Panc1 (cell line): Measurements from ENCODE around the gene ZNF385C. TPM values are rescaled to one million over a fixed set of nuclear protein-coding genes. Genes with fewer than 3 reads are reported as not detected.

Experiments
- ATAC-seq: fragments of 200-7000 bp; cut with Tn5 transposase; 2 replicates; pipeline ENCODE4 v1.9.1; 2020; ENCODE audit warnings: mild to moderate bottlenecking, moderate library complexity
- BruUV-seq: library from RNA; stranded (reverse); fragments of 400-500 nt; replicated peaks from 2 replicates; lab custom pipeline; 2021; lab: Mats Ljungman, UMichigan
- CTCF ChIA-PET: fragments of 300-600 bp; sonication (Branson Sonifier 250); formaldehyde crosslinking; loops from one replicate; lab custom pipeline; 2022; ENCODE audit warnings: antibody characterized with exemption; lab: Charles Lee
- POLR2A ChIA-PET: fragments of 300-600 bp; sonication (Branson Sonifier 250); formaldehyde crosslinking; loops from one replicate; lab custom pipeline; 2022; ENCODE audit warnings: antibody characterized with exemption; lab: Charles Lee
- DNase-seq: peaks from one replicate; pipeline ENCODE4 v3.0.0-alpha.2; 2010; ENCODE audit warnings: low read depth, low spot score
- H3K27ac ChIP-seq: 2 replicates; pipeline ENCODE4 v1.5.1; 2011; ENCODE audit warnings: mild to moderate bottlenecking, low read length, inconsistent platforms
- H3K27me3 ChIP-seq: fragments of 200-500 bp; sonication (Bioruptor generic); 2 replicates; pipeline ENCODE4 v1.6.0; 2014; ENCODE audit warnings: low read length, inconsistent platforms; ENCODE audit not compliant: control insufficient read depth, insufficient read depth
- H3K36me3 ChIP-seq: fragments of 200-500 bp; sonication (Bioruptor generic); 2 replicates; pipeline ENCODE4 v1.5.1; 2014; ENCODE audit warnings: inconsistent platforms, mild to moderate bottlenecking, low read length, moderate library complexity; ENCODE audit not compliant: control insufficient read depth, insufficient read depth
- H3K4me1 ChIP-seq: 2 replicates; pipeline ENCODE4 v1.5.1; 2011; ENCODE audit warnings: inconsistent platforms, mild to moderate bottlenecking, low read length, moderate library complexity; ENCODE audit not compliant: control insufficient read depth, insufficient read depth
- H3K4me3 ChIP-seq, 2 experiments: 2 replicates each; pipeline ENCODE4 v1.5.1; 2011 to 2012; ENCODE audit warnings: low read depth in 2 of 2, low read length in 2 of 2, mild to moderate bottlenecking in 2 of 2, inconsistent platforms in 1 of 2, moderate library complexity in 1 of 2
- H3K9me3 ChIP-seq: fragments of 200-500 bp; sonication (Bioruptor generic); 2 replicates; pipeline ENCODE4 v1.5.1; 2014; ENCODE audit warnings: low read depth, mild to moderate bottlenecking, inconsistent platforms, low read length, moderate library complexity; ENCODE audit not compliant: control insufficient read depth, insufficient read depth
- POLR2AphosphoS5 ChIP-seq: IDR thresholded peaks from 2 replicates; pipeline ENCODE4 v1.6.1; 2012; ENCODE audit warnings: mild to moderate bottlenecking, low read depth, low read length, moderate library complexity
- SIN3A ChIP-seq: IDR thresholded peaks from 2 replicates; pipeline ENCODE4 v1.6.1; 2012; ENCODE audit warnings: low read depth, mild to moderate bottlenecking, low read length, moderate library complexity, borderline replicate concordance; ENCODE audit not compliant: insufficient read depth
- TCF7L2 ChIP-seq: IDR thresholded peaks from 2 replicates; pipeline ENCODE4 v1.6.1; 2011; ENCODE audit warnings: mild to moderate bottlenecking, low read depth, low read length, inconsistent platforms
- in situ Hi-C: cut with HindIII; loops from 2 replicates; pipeline ENCODE4 v1.10.0; 2016; ENCODE audit warnings: low sequenced_read_pairs, low pct_unique_long_range_greater_than_20kb
- intact Hi-C: fragments of 100-400 bp; cut with micrococcal nuclease; formaldehyde crosslinking; loops from one replicate; pipeline ENCODE4 v1.10.0; 2022; ENCODE audit not compliant: unreplicated experiment
- total RNA-seq: library from RNA; stranded (reverse); gene quantifications from one replicate; pipeline ENCODE4 v1.2.1, GENCODE V29; 2021; ENCODE audit not compliant: unreplicated experiment
- TF ChIP-seq, protein P1 (sequence below), 2 experiments: IDR thresholded peaks; 2 replicates each; pipeline ENCODE4 v1.6.1; 2011 to 2012; ENCODE audit warnings: low read depth in 2 of 2, control low read depth in 1 of 2, low read length in 1 of 2, mild to moderate bottlenecking in 1 of 2, moderate library complexity in 1 of 2; ENCODE audit not compliant: insufficient read depth in 1 of 2
- TF ChIP-seq, protein P2 (sequence below): fragments of 450-650 bp; IDR thresholded peaks from 2 replicates; pipeline ENCODE4 v1.5.1; 2017; ENCODE audit warnings: mild to moderate bottlenecking

The ZNF385C gene
- total RNA-seq, 1 experiment from 2014 or later = 0.21 TPM

DNA sequence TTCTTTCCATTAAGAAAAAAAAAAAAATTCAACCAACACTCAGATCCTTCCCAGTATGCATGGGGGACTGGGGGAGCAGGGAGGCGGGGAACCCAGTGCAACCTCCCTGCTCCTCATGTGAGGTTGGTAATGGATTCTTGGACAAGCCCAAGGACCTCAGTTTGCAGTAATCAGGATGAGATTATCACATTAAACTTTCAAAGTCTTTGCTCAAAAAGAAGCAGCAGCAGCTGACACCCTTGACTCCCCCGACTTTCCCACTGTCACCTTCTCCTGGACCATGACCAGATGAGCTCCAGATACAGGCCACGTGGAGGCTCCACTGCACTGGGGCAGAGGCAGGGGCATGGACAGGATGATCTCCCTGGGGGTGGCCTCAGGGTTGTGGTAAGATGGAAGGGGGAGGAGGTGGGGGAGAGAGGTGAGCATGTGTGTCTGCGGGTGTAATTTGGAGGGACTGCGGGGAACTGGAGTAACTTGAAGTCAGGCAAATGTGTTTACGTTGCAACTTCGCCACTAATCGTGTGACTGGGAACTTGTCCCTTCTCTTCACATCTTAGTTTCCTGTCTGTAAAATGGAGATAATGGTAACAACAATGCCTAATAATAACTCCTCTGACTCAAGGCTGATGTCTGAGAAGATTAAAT lies 19.8 kb downstream of the ZNF385C start:
- Histone ChIP-seq H3K4me1 (no peaks in the 10 kb centered on the region), H3K9me3 (no peaks in the 10 kb centered on the region), H3K4me3 (no peak overlapping the region), H3K27me3 (no peaks in the 10 kb centered on the region), H3K27ac (no peak overlapping the region), H3K36me3 (no peaks in the 10 kb centered on the region)
- TF ChIP-seq POLR2AphosphoS5 (no peak), SIN3A (no peak), TCF7L2 (no peak)
- TF ChIP-seq, protein P1, sequence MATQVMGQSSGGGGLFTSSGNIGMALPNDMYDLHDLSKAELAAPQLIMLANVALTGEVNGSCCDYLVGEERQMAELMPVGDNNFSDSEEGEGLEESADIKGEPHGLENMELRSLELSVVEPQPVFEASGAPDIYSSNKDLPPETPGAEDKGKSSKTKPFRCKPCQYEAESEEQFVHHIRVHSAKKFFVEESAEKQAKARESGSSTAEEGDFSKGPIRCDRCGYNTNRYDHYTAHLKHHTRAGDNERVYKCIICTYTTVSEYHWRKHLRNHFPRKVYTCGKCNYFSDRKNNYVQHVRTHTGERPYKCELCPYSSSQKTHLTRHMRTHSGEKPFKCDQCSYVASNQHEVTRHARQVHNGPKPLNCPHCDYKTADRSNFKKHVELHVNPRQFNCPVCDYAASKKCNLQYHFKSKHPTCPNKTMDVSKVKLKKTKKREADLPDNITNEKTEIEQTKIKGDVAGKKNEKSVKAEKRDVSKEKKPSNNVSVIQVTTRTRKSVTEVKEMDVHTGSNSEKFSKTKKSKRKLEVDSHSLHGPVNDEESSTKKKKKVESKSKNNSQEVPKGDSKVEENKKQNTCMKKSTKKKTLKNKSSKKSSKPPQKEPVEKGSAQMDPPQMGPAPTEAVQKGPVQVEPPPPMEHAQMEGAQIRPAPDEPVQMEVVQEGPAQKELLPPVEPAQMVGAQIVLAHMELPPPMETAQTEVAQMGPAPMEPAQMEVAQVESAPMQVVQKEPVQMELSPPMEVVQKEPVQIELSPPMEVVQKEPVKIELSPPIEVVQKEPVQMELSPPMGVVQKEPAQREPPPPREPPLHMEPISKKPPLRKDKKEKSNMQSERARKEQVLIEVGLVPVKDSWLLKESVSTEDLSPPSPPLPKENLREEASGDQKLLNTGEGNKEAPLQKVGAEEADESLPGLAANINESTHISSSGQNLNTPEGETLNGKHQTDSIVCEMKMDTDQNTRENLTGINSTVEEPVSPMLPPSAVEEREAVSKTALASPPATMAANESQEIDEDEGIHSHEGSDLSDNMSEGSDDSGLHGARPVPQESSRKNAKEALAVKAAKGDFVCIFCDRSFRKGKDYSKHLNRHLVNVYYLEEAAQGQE (IDR thresholded peaks at IDR 0.05; ENCODE audit: insufficient read depth in 1 of 2, low read depth in 2 of 2, low read length in 1 of 2) = no peak
- TF ChIP-seq, protein P2, sequence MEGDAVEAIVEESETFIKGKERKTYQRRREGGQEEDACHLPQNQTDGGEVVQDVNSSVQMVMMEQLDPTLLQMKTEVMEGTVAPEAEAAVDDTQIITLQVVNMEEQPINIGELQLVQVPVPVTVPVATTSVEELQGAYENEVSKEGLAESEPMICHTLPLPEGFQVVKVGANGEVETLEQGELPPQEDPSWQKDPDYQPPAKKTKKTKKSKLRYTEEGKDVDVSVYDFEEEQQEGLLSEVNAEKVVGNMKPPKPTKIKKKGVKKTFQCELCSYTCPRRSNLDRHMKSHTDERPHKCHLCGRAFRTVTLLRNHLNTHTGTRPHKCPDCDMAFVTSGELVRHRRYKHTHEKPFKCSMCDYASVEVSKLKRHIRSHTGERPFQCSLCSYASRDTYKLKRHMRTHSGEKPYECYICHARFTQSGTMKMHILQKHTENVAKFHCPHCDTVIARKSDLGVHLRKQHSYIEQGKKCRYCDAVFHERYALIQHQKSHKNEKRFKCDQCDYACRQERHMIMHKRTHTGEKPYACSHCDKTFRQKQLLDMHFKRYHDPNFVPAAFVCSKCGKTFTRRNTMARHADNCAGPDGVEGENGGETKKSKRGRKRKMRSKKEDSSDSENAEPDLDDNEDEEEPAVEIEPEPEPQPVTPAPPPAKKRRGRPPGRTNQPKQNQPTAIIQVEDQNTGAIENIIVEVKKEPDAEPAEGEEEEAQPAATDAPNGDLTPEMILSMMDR = no peak
- in situ Hi-C loops (no loop called here), intact Hi-C loops (no loop called here)
- CTCF ChIA-PET = no interaction called here
- ATAC-seq (no peak), DNase-seq (no peak)
- no TSS peak for BruUV-seq
- POLR2A ChIA-PET = no interaction called here

- H3K9me3 ChIP-seq = no peaks in the 10 kb centered on the region
- no peaks in the 10 kb centered on the region for H3K27me3 ChIP-seq
- ChIA-PET POLR2A (no interaction called here), CTCF (no interaction called here)
- TF ChIP-seq, protein P2 = no peak
- TF ChIP-seq SIN3A = no peak
- no peak for TF ChIP-seq POLR2AphosphoS5
- TF ChIP-seq, protein P1 (IDR thresholded peaks at IDR 0.05; ENCODE audit: insufficient read depth in 1 of 2, low read depth in 2 of 2, low read length in 1 of 2) = no peak
- BruUV-seq = no TSS peak
- in situ Hi-C loops = no loop called here
- H3K4me3 ChIP-seq = no peak overlapping the region
- intact Hi-C loops = no loop called here
- H3K27ac ChIP-seq = no peak overlapping the region
- no peaks in the 10 kb centered on the region for H3K36me3 ChIP-seq
- DNase-seq = no peak
- no peaks in the 10 kb centered on the region for H3K4me1 ChIP-seq
- ATAC-seq = no peak
These were observed 20.5 kb downstream of the ZNF385C start for GRCh38 chr17:42077755-42078154.
